Fibroblast of lung (primary cell): Measurements from ENCODE around the gene NEUROG2.

ENCODE experiments used
- EZH2 ChIP-seq: IDR thresholded peaks from 2 replicates; pipeline ENCODE4 v1.5.1; 2012; ENCODE audit warnings: low read length, control low read depth, mild to moderate bottlenecking; ENCODE audit errors: missing control alignments
- TF ChIP-seq, protein P1 (sequence below), 2 donors: IDR thresholded peaks in 1 of 2; conservative IDR thresholded peaks in 1 of 2; 1 replicate in 1 of 2; 2 replicates in 1 of 2; pipeline ENCODE4 v1.5.1; 2011 to 2012; ENCODE audit warnings: low read length in 2 of 2, control low read depth in 1 of 2, inconsistent platforms in 1 of 2, low read depth in 1 of 2, mild to moderate bottlenecking in 1 of 2

DNA sequence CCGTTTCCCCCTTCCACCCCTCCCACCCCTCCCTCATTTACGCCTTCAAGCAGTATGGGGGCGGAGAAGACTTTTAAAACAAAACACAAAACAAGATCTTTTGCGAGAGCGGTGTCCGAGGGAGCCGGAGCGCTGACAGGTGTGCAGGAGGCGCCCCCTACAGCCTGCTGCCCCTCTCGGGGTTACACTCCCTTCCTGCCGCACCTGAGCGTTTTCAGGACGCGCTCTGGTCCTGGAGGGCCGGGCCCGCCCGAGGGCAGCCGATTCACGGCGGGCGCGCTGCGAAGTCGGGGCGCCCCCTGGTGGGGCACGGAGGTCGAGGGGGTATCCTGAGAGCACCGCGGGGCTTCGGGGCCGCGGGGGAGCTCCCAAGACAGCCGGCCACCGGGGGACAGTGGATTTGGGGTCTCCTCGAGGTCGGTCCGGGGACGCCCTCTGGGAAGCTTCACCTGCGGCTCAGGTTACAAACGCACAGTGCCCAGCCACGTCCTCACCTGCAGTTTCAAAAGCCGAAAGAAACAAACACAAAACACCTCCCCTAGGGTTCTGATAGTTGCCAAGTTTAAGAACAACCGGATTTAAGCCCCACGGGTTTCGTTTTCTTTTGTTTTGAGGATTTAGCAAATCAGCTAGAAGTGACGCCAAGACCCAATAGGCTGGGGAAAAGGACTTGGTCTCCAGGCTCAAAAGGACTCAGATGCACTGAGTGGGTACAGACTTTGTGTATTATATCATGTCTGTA lies 8.0 kb upstream of the NEUROG2 start:
- TF ChIP-seq, protein P1, sequence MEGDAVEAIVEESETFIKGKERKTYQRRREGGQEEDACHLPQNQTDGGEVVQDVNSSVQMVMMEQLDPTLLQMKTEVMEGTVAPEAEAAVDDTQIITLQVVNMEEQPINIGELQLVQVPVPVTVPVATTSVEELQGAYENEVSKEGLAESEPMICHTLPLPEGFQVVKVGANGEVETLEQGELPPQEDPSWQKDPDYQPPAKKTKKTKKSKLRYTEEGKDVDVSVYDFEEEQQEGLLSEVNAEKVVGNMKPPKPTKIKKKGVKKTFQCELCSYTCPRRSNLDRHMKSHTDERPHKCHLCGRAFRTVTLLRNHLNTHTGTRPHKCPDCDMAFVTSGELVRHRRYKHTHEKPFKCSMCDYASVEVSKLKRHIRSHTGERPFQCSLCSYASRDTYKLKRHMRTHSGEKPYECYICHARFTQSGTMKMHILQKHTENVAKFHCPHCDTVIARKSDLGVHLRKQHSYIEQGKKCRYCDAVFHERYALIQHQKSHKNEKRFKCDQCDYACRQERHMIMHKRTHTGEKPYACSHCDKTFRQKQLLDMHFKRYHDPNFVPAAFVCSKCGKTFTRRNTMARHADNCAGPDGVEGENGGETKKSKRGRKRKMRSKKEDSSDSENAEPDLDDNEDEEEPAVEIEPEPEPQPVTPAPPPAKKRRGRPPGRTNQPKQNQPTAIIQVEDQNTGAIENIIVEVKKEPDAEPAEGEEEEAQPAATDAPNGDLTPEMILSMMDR (conservative IDR thresholded peaks at IDR 0.05 in 1 of 2, IDR thresholded peaks at IDR 0.05 in 1 of 2; ENCODE audit: low read depth in 1 of 2, low read length in 2 of 2), result peak; percentile 49 to 51
- peak; percentile 86 for TF ChIP-seq EZH2
